ENCODE data around the gene RGS13.

GRCh38 chr1:192668409-192668983 lies 32.5 kb downstream of the RGS13 start:
- TF ChIP-seq CTCF (conservative IDR thresholded peaks at IDR 0.05) (no peak), ZFX (IDR thresholded peaks at IDR 0.05) (no peak)
